PFSK-1 (cell line): ENCODE data around the gene MYMK.

Experiments
- FOXP2 ChIP-seq: optimal IDR thresholded peaks from 2 replicates; pipeline ENCODE3; 2011; ENCODE audit warnings: borderline replicate concordance, control low read depth, inconsistent platforms; ENCODE audit not compliant: insufficient read depth; ENCODE audit errors: extremely low read length, extremely low read depth
- POLR2AphosphoS5 ChIP-seq: IDR thresholded peaks from 2 replicates; pipeline ENCODE4 v1.6.1; 2012; ENCODE audit warnings: low read depth, mild to moderate bottlenecking, control low read depth, low read length, moderate library complexity
- SIN3A ChIP-seq: IDR thresholded peaks from 2 replicates; pipeline ENCODE4 v1.6.1; 2012; ENCODE audit warnings: mild to moderate bottlenecking, low read length, moderate library complexity, borderline replicate concordance; ENCODE audit not compliant: insufficient read depth
- TAF1 ChIP-seq: IDR thresholded peaks from 2 replicates; pipeline ENCODE4 v1.6.1; 2012; ENCODE audit warnings: low read length, control low read depth, borderline replicate concordance; ENCODE audit not compliant: insufficient read depth
- TF ChIP-seq, protein P1 (sequence below), 2 experiments: IDR thresholded peaks; 2 replicates each; pipeline versions ENCODE4 v1.6.1 to v1.8.0; 2011 to 2012; ENCODE audit warnings: low read depth in 2 of 2, low read length in 2 of 2, control low read depth in 1 of 2, inconsistent platforms in 1 of 2, mild to moderate bottlenecking in 1 of 2, moderate library complexity in 1 of 2; ENCODE audit not compliant: insufficient read depth in 1 of 2

The MYMK gene

DNA sequence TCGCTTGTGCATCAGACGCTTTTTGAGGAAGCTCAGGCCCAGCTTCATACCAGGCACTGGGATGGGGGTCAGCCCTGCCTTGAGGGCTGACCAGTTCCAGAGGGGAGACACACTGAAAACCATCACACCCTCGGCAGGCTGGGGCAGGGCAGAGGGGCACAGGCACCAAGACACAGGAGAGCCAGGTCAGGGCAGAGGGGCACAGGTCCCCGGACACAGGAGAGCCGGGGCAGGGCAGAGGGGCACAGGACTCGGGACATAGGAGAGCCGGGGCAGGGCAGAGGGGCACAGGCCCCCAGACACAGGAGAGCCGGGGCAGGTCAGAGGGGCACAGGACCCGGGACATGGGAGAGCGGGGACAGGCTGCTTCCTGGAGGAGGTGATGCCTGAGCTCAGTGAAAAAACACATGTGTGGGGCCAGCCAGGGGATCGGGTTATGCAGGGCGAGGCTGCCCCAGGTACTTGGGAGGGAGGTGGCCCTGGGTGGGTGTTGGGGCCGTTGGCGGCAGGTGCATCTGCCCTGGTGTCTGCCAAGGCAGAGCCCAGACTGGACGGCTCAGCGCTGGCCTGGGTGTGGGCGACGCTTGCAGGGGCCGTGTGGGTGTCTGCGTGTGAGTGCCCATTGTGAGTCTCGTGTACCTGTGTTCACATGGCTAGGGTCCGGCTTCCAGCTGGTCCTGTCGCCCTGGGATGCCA lies 30.8 kb downstream of the MYMK start:
- TF ChIP-seq POLR2AphosphoS5 (no peak), TAF1 (no peak), FOXP2 (no peak), SIN3A (no peak)
- TF ChIP-seq, protein P1, sequence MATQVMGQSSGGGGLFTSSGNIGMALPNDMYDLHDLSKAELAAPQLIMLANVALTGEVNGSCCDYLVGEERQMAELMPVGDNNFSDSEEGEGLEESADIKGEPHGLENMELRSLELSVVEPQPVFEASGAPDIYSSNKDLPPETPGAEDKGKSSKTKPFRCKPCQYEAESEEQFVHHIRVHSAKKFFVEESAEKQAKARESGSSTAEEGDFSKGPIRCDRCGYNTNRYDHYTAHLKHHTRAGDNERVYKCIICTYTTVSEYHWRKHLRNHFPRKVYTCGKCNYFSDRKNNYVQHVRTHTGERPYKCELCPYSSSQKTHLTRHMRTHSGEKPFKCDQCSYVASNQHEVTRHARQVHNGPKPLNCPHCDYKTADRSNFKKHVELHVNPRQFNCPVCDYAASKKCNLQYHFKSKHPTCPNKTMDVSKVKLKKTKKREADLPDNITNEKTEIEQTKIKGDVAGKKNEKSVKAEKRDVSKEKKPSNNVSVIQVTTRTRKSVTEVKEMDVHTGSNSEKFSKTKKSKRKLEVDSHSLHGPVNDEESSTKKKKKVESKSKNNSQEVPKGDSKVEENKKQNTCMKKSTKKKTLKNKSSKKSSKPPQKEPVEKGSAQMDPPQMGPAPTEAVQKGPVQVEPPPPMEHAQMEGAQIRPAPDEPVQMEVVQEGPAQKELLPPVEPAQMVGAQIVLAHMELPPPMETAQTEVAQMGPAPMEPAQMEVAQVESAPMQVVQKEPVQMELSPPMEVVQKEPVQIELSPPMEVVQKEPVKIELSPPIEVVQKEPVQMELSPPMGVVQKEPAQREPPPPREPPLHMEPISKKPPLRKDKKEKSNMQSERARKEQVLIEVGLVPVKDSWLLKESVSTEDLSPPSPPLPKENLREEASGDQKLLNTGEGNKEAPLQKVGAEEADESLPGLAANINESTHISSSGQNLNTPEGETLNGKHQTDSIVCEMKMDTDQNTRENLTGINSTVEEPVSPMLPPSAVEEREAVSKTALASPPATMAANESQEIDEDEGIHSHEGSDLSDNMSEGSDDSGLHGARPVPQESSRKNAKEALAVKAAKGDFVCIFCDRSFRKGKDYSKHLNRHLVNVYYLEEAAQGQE (IDR thresholded peaks at IDR 0.05; ENCODE audit: insufficient read depth in 1 of 2, low read depth in 2 of 2, low read length in 2 of 2) = no peak

- TF ChIP-seq SIN3A (no peak), TAF1 (no peak), FOXP2 (no peak), POLR2AphosphoS5 (no peak)
- TF ChIP-seq, protein P1 (IDR thresholded peaks at IDR 0.05; ENCODE audit: insufficient read depth in 1 of 2, low read depth in 2 of 2, low read length in 2 of 2) = no peak
These were observed 31.3 kb downstream of the MYMK start for GRCh38 chr9:133493428-133493827.

GRCh38 chr9:133492061-133493021 lies 32.4 kb downstream of the MYMK start:
- TF ChIP-seq TAF1 (no peak), SIN3A (no peak), FOXP2 (no peak), POLR2AphosphoS5 (no peak)
- TF ChIP-seq, protein P1 (IDR thresholded peaks at IDR 0.05; ENCODE audit: insufficient read depth in 1 of 2, low read depth in 2 of 2, low read length in 2 of 2) = no peak

- TF ChIP-seq SIN3A (no peak), TAF1 (no peak), POLR2AphosphoS5 (no peak), FOXP2 (no peak)
- TF ChIP-seq, protein P1 (IDR thresholded peaks at IDR 0.05; ENCODE audit: insufficient read depth in 1 of 2, low read depth in 2 of 2, low read length in 2 of 2) = no peak
These were observed 33.2 kb downstream of the MYMK start for GRCh38 chr9:133491656-133491925.
